EH (cell line): ENCODE results near the gene LDLRAD2.
"Not testable (repeated sequence)": the region's sequence is repeated elsewhere in the genome, so short reads cannot be mapped to it uniquely, and the experiment has no call there.

Experiments used
- DNase-seq: peaks from one replicate; pipeline ENCODE4 v3.0.0-alpha.2; 2015; ENCODE audit warnings: low read depth

LDLRAD2 gene, protein sequence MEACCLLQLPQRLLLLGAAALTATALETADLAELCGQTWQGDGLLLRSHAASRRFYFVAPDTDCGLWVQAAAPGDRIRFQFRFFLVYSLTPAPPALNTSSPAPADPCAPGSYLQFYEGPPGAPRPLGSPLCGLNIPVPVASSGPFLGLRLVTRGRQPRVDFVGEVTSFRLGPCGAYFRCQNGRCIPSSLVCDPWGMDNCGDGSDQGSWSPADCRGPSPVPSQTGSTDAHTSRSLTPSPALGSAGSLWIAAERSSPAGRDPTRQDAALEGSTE

GRCh38 chr1:21811875-21812305, at the start of gene LDLRAD2:
LDLRAD2 (plus strand) TSS chr1:21812265; CDS start chr1:21812452, 187 bp downstream.
- DNase-seq: peak; percentile 55

GRCh38 chr1:21763236-21763635, 48.8 kb upstream of the LDLRAD2 start:
- DNase-seq: no peak

- DNase-seq: no peak
Measured at GRCh38 chr1:21763694-21764419, 48.2 kb upstream of the LDLRAD2 start.

DNA sequence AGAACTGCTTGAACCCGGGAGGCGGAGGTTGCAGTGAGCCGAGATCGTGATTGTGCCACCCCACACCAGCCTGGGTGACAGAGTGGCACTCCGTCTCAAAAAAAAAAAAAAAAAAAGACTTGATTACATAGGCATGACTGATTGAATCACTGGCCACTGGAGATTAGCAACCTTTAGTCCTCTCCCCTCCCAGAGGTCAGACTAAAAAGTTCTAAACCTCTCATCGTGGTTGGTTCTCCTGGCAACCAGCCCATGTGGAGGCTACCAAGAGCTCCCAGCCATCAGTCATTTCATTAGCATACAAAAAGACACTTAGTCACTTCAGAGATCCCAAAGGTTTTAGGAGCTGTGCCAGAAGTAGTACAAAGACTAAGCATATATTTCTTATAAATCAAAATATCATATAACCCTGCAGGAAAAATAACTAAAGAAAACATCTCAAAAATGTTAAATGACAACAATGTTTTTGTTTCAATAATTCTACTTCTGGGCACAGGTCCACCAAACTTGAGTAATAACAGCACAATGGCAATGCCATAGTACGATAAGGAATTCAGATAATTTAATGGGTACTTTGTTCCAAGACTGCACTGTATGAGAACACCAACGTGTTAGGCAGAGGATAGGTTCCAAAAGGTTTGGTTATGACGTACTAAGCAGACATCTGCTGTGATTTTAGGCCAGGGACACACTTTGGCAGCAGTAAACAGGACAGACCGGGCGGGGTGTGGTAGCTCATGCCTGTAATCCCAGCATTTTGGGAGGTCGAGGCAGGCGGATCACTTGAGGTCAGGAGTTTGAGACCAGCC, 47.2 kb upstream of the LDLRAD2 start:
- DNase-seq: peak; percentile 97

DNA sequence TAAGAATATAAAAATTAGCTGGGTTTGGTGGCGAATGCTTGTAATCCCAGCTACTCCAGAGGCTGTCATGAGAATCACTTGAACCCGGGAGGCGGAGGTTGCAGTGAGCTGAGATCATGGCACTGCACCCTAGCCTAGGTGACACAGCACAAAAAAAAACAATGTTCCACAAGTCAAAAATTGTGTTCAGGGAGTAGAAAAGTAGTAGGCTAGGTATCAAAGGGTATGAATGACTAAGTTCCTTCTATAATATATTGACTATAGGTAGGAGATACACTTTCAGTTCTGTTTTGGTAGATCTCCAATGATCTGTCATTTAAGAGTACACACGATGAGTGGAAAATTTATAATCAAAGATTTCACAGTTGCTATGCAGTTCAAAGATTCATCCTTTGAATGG, 45.9 kb upstream of the LDLRAD2 start:
- DNase-seq: no peak

DNA sequence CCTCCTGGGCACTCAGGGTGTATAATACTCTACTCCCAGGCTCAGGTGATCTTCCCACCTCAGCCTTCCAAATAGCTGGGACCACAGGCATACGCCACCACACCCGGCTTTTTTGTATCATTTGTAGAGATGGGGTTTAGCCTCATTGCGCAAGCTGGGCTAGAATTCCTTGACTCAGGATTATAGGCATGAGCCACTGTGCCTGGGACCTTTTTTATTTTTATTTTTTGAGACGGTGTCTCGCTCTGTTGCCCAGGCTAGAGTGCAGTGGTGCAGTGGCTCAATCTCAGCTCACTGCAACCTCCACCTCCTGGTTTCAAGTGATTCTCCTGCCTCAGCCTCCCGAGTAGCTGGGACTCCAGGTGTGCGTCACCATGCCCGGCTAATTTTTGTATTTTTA, 45.0 kb upstream of the LDLRAD2 start:
- DNase-seq: peak; percentile 14

DNA sequence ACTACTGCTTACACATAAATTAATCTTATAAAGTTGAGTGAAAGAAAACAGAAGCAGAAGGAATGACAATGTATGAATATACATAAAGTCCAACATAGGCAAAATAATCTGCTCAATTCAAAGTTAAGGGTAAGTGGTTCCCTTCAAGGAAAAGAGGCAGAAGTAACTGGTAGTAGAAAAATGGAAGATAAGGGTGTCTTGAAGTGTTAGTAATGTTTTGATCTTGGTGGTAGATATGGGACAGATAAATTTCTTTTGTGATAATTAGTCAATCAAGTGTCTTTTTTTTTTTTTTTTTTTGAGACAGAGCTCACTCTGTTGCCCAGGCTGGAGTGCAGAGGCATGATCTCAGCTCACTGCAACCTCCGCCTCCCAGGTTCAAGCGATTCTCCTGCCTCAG, 41.9 kb upstream of the LDLRAD2 start:
- DNase-seq: no peak

DNA sequence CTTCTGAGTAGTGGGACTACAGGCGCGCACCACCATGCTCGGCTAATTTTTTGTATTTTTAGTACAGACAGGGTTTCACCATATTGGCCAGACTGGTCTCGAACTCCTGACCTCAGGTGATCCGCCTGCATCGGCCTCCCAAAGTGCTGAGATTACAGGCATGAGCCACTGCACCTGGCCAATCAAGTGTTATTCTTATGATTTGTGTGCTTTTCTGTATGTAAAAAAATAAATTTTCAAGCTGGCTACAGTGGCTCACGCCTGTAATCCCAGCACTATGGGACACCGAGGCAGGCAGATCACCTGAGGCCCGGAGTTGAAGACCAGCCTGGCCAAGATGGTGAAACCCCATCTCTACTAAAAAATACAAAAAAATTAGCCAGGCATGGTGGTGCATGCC, 41.5 kb upstream of the LDLRAD2 start:
- not testable (repeated sequence) for DNase-seq

- DNase-seq: not testable (repeated sequence)
Measured at GRCh38 chr1:21771672-21772071, 40.4 kb upstream of the LDLRAD2 start.

DNA sequence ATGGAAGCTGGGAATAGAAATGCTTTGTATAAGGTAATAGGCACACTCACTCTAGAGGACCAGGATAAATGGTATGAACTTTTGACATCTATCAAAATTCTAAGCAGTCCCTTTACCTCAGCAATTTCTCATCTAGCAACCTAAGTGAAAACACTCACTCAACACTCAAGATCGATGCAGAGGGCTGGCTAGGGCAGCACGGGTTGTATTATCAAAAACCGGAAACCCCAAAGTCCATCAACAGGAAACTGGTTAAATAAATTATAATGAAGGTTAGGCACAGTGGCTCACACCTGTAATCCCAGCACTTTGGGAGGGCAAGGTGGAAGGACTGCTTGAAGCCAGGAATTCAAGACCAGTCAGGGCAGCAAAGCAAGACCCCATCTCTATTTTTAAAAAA, 38.5 kb upstream of the LDLRAD2 start:
- DNase-seq: no peak

GRCh38 chr1:21774835-21775549, 37.1 kb upstream of the LDLRAD2 start:
- no peak for DNase-seq

DNA sequence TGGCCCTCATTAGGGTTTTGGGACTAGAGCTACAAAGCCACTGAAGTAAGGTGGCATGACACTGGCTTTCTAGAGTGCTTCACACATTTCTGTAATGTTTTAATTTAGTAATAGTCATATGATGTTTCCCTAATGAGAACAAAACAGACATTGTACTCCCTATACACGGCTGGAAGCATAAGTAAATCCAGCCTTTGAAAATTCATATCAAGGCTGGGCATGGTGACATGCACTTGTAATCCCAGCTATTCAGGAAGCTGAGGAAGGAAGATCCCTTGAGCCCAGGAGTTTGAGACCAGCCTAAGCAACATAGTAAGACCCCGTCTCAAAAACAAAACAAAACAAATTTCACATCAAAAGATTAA, 36.5 kb upstream of the LDLRAD2 start:
- no peak for DNase-seq

DNA sequence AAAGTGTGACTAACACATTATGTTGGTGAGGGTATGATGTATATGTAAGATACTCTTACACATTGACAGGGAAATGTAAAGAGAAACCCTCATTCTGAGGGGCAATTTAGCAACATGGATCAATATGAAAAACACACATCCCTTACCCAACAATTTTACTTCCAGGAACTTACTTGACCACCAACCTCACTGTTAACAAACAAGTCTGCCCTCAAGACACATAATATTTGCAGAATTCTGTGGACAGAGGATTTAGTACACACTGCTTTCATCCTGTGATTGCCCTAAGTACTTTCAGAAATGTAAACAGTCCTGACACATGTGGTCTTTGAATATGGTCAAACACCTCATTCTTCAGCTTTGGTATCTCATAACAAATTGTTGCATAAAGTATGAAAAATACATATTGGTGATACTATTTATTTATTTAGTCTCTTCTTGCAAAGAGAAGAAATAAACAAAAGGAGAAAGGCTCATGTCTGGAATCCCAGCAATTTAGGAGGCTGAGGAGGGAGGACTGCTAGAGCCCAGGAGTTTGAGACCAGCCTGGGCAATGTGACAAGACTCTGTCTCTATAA, 36.0 kb upstream of the LDLRAD2 start:
- DNase-seq: peak; percentile 81

GRCh38 chr1:21776925-21777324, 35.1 kb upstream of the LDLRAD2 start:
- DNase-seq: not testable (repeated sequence)

DNA sequence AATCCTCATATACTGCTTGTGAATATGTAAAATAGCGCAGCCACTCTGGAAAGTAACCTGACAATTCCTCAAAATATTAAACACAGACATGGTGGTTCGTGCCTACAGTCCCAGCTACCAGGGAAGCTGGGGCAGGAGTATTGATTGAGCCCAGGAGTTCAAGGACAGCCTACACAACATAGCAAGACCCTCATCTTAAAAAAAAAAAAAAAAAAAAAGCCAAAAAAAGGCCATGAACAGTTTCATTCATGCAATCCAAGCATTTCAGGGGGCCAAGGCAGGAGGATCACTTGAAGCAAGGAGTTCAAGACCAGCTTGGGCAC, 33.7 kb upstream of the LDLRAD2 start:
- no peak for DNase-seq

DNA sequence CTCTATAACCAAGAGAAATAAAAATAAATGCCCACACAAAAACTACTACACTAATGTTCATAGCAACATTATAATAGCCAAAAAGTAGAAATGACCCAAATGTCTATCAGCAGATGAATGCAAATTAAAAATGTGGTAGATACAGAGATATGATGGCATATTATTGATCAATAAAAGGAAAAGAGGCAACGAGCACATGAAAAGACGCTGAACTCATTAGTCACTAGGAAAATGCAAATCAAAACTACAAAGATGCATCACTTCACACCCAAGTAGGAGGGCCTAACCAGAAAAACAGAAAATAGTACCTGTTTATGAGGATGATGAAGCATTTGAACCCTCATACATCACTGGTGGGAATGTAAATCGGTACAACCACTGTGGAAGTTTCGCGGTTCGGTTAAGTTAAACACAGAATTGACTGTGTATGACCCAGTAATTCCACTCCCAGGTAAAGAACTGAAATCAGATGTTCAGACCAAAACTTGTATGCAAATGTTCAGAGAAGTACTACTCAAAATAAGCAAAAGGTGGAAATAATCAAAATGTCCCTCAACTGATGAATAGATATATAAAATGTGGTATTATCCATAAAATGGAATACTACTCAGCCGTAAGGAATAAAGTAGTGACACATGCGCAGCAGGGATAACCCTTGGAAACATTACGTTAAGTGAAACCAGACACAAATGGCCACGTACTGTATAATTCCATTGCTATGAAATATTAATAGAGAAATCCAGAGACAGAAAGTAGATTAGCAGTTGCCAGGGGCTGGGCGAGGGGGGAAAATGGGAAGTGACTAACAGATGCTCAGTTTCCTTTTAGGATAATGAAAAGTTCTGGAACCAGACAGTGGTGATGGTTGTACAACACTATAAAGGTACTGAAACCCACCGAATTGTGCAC, 32.2 kb upstream of the LDLRAD2 start:
- DNase-seq: no peak

- peak; percentile 75 for DNase-seq
Measured at GRCh38 chr1:21781815-21782348, 30.2 kb upstream of the LDLRAD2 start.

DNA sequence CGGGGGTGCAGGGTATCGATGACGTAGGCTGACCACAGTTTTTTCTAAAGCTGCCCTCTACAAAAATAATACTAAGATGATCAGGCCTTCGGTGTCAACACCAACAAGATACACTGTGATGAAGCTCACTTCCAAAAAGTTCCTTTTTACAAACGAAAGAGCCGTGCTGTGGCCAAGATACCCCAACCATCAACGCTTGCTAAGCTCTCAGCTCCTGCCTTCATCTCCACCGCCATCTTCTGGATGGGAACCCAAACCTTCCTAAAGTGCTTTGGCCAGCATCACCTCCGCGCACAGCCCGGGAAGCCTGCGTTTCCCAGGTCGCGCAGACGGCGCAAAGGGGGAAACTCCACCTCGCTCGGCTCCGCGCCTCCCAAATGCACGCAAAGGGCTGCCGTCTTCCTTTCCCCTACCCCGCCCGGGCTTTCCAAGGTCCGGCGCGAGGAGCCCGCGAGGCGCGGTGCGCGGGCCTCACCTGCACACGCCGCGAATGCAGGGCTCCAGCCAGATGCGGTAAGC, 29.7 kb upstream of the LDLRAD2 start:
- peak; percentile 66 for DNase-seq

GRCh38 chr1:21782868-21783678, 29.0 kb upstream of the LDLRAD2 start, which contains the start of gene USP48:
USP48 (minus strand) TSS chr1:21783149; CDS start chr1:21782957, 192 bp downstream.
- DNase-seq: peak; percentile 97
